Measurements from ENCODE around the gene RPL26.
"Not testable (repeated sequence)": the region's sequence is repeated elsewhere in the genome, so short reads cannot be mapped to it uniquely, and the experiment has no call there.

The RPL26 gene

DNA sequence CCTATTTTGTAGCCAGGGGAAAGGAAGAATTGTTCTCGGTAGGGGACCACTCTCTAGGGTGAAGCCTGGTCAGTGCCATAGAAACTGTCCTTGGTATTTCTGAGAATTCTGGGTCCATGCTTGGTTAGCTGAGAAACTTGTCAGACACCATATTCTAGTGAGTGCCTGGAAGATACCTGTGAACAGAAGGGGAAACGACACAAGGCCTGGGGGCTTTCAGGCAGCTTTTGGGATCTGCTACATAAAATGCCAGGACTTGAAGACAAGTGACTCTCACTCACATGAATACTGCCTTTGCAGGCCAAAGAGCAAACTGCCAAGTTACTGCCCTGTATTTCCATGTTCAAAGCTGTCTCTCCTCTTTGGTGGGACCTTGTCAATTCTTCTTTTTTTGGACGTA, 25.1 kb downstream of the RPL26 start:
- DNase-seq (ENCODE audit: low read depth) = no peak
- TF ChIP-seq, protein P1, sequence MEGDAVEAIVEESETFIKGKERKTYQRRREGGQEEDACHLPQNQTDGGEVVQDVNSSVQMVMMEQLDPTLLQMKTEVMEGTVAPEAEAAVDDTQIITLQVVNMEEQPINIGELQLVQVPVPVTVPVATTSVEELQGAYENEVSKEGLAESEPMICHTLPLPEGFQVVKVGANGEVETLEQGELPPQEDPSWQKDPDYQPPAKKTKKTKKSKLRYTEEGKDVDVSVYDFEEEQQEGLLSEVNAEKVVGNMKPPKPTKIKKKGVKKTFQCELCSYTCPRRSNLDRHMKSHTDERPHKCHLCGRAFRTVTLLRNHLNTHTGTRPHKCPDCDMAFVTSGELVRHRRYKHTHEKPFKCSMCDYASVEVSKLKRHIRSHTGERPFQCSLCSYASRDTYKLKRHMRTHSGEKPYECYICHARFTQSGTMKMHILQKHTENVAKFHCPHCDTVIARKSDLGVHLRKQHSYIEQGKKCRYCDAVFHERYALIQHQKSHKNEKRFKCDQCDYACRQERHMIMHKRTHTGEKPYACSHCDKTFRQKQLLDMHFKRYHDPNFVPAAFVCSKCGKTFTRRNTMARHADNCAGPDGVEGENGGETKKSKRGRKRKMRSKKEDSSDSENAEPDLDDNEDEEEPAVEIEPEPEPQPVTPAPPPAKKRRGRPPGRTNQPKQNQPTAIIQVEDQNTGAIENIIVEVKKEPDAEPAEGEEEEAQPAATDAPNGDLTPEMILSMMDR (IDR thresholded peaks at IDR 0.05; ENCODE audit: low read depth, low read length, missing control alignments) = no peak

DNA sequence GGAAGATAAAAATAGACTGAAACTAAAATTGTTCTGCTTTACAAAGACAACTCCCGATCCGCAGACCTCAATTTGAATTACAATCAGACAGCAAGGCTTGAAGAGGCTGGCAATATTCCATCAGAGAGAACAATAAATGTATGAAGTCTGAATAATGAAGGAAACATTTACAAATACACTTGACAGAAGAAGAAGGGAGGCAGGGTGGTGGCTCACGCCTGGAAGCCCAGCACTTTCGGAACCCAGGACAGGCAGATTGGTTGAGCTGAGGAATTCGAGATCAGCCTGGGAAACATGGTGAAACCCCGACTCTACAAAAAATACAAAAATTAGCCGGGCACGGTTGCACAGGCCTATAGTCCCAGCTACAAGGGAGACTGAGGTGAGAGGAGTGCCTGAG, 28.8 kb downstream of the RPL26 start:
- no peak overlapping the region for H3K4me3 ChIP-seq (ENCODE audit: low read depth, low read length)
- DNase-seq (ENCODE audit: low read depth) = no peak

More for the DNA sequence above, 25.1 kb downstream of the RPL26 start:
- H3K4me3 ChIP-seq (ENCODE audit: low read depth, low read length) = no peak overlapping the region

DNA sequence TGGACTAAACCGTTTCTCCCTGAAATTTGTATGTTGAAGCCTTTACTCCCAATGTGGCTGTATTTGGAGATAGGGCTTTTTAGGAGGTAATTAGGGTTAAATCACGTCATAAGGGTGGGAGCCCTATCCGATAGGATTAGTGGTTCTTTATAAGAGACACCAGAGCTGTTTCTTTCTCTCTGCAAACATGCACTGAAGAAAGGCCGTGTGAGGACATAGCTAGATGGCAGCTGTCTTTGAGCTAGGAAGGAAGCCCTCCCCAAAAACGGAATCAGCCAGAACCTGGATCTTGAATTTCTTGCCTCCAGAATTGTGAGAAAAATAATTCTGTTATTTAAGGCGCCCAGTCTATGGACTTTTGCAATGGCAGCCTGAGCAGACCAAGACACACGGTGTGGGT, 29.3 kb downstream of the RPL26 start:
- TF ChIP-seq, protein P1 (IDR thresholded peaks at IDR 0.05; ENCODE audit: low read depth, low read length, missing control alignments) = no peak
- no peak overlapping the region for H3K4me3 ChIP-seq (ENCODE audit: low read depth, low read length)
- DNase-seq (ENCODE audit: low read depth) = no peak

More for the DNA sequence above, 28.8 kb downstream of the RPL26 start:
- TF ChIP-seq, protein P1 (IDR thresholded peaks at IDR 0.05; ENCODE audit: low read depth, low read length, missing control alignments) = no peak

DNA sequence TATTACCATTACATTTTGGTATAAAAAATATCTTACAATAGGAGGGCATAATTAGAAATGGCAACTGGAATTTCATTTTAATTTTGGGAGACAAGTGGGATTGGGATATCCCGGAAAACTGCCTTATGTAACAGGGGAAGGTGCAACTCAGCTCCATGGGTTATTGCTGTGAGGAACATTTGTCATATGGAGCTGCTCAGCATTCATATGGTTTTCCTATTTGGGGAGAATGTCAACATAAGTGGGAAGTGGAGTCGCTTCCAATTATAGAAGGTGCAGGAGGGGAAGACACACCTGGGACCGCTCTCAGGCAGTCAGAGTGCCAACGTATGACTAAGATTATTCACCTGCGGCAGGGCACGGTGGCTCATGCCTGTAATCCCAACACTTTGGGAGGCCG, 32.7 kb downstream of the RPL26 start:
- no peak overlapping the region for H3K4me3 ChIP-seq (ENCODE audit: low read depth, low read length)
- TF ChIP-seq, protein P1 (IDR thresholded peaks at IDR 0.05; ENCODE audit: low read depth, low read length, missing control alignments) = no peak
- no peak for DNase-seq (ENCODE audit: low read depth)

DNA sequence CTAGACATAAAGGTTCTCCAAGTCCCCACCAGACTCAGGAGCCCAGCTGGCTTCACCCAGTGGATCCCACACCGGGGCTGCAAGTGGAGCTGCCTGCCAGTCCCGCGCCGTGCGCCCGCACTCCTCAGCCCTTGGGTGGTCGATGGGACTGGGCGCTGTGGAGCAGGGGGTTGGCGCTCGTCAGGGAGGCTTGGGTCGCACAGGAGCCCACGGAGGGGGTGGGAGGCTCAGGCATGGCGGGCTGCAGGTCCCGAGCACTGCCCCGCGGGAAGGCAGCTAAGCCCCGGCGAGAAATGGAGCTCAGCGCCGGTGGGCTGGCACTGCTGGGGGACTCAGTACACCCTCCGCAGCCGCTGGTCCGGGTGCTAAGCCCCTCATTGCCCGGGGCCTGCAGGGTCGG, 36.0 kb downstream of the RPL26 start:
- H3K4me3 ChIP-seq (ENCODE audit: low read depth, low read length) = not testable (repeated sequence)

DNA sequence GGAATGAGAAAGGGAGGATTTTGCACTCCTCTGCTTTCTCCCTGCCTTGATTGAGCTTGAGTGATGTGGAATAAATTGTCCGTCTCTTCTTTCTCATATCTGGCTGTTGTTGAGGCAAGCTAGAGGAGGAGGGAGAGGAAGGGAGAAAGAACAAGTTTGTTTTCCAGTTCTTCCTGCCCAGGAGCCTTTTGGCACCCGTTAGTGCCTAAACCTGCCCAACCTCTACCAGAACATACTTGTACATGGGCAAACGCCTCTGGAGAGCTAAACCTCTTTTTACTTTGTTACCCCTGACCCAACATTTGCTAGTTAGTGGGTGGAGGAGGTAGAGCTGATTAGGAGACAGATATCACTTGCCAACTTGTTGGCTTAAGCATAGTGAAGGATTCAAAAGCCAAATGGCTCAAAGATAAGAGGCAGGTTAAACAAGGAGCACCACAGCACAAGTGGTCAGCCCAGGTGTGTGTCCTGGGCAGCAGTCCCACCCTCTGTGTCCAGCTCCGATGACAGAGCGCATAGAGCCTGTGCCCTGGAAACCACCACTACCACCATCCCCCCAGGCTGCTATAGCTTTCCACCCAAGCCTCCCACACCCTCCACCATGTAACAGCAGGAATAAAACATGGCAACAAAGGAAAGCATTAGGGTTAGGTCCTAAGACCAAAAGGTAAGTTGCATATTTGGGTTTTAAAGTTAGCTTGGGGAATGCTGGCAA, 36.9 kb downstream of the RPL26 start:
- DNase-seq (ENCODE audit: low read depth) = no peak
- TF ChIP-seq, protein P1 (IDR thresholded peaks at IDR 0.05; ENCODE audit: low read depth, low read length, missing control alignments) = no peak
- H3K4me3 ChIP-seq (ENCODE audit: low read depth, low read length) = no peak overlapping the region

More for the DNA sequence above, 36.0 kb downstream of the RPL26 start:
- not testable (repeated sequence) for DNase-seq (ENCODE audit: low read depth)

DNA sequence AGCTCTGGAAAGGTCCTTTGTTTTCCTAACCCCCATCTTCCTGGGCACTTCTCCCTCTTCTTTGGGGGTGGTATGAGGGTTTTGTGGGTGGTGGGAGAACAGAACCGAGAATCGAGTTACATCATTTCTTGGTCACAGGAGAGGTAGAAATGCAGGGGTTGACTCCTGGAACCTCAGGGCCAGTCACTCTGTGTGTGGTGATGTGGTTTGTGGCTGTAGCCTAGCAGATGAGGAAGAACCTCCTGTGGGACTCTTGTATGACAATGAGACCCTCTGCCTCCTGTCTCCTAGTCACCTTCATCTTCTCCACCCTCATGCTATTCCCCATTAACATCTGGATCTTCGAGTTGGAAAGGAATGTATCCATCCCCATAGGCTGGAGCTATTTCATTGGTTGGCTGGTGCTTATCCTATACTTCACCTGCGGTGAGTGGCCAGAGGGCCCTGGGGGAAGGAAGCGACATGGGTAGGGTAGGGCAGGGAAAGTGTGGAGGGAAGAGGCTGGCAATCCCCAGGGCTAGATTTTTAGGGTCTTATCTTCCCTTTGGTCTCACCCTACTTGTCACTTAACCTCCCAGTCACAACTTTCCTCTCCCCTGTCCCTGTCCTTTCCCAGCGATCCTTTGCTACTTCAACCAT, 37.8 kb downstream of the RPL26 start:
- H3K4me3 ChIP-seq (ENCODE audit: low read depth, low read length) = no peak overlapping the region
- TF ChIP-seq, protein P1 (IDR thresholded peaks at IDR 0.05; ENCODE audit: low read depth, low read length, missing control alignments) = no peak
- no peak for DNase-seq (ENCODE audit: low read depth)
